Measurements from ENCODE around the gene TNFRSF4.

The TNFRSF4 gene

GRCh38 chr1:1168451-1169411, 45.2 kb downstream of the TNFRSF4 start:
- no peak overlapping the region for H3K4me3 ChIP-seq (ENCODE audit: low read depth, low read length, poor library complexity, severe bottlenecking)

GRCh38 chr1:1167841-1168450, 46.0 kb downstream of the TNFRSF4 start:
- Histone ChIP-seq H3K9me2 (ENCODE audit: low read depth, low read length) (no peaks in the 10 kb centered on the region), H3K4me3 (ENCODE audit: low read depth, low read length, poor library complexity, severe bottlenecking) (no peak overlapping the region), H2AFZ (ENCODE audit: low read length) (no peak overlapping the region), H3K79me2 (ENCODE audit: insufficient read depth, low read length) (no peaks in the 10 kb centered on the region), H3K9ac (ENCODE audit: low read length) (no peak overlapping the region), H3K27ac (ENCODE audit: low read depth, low read length, poor library complexity, severe bottlenecking) (no peak overlapping the region), H4K20me1 (ENCODE audit: insufficient read depth, low read length) (no peaks in the 10 kb centered on the region), H3F3A (ENCODE audit: insufficient read depth, low read length) (no peaks in the 10 kb centered on the region), H3K36me3 (ENCODE audit: insufficient read depth, low read length) (no peaks in the 10 kb centered on the region), H3K9me3 (ENCODE audit: low read length) (no peaks in the 10 kb centered on the region), H3K4me2 (ENCODE audit: low read length) (no peak overlapping the region), H3K4me1 (ENCODE audit: insufficient read depth, low read length, severe bottlenecking) (no peaks in the 10 kb centered on the region), H3K27me3 (ENCODE audit: insufficient read depth, low read length) (peaks cover 5% of the 10 kb centered on the region)
- TF ChIP-seq, protein P1, sequence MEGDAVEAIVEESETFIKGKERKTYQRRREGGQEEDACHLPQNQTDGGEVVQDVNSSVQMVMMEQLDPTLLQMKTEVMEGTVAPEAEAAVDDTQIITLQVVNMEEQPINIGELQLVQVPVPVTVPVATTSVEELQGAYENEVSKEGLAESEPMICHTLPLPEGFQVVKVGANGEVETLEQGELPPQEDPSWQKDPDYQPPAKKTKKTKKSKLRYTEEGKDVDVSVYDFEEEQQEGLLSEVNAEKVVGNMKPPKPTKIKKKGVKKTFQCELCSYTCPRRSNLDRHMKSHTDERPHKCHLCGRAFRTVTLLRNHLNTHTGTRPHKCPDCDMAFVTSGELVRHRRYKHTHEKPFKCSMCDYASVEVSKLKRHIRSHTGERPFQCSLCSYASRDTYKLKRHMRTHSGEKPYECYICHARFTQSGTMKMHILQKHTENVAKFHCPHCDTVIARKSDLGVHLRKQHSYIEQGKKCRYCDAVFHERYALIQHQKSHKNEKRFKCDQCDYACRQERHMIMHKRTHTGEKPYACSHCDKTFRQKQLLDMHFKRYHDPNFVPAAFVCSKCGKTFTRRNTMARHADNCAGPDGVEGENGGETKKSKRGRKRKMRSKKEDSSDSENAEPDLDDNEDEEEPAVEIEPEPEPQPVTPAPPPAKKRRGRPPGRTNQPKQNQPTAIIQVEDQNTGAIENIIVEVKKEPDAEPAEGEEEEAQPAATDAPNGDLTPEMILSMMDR (IDR thresholded peaks at IDR 0.05; ENCODE audit: low read length), result no peak
- no peak for TF ChIP-seq EZH2 (IDR thresholded peaks at IDR 0.05; ENCODE audit: borderline replicate concordance, low read length)

More at GRCh38 chr1:1168451-1169411, 45.2 kb downstream of the TNFRSF4 start:
- Histone ChIP-seq H3K4me2 (ENCODE audit: low read length) (no peak overlapping the region), H3K27ac (ENCODE audit: low read depth, low read length, poor library complexity, severe bottlenecking) (no peak overlapping the region), H3K79me2 (ENCODE audit: insufficient read depth, low read length) (no peaks in the 10 kb centered on the region), H4K20me1 (ENCODE audit: insufficient read depth, low read length) (no peaks in the 10 kb centered on the region), H3K9me3 (ENCODE audit: low read length) (no peaks in the 10 kb centered on the region), H3K4me1 (ENCODE audit: insufficient read depth, low read length, severe bottlenecking) (no peaks in the 10 kb centered on the region), H3F3A (ENCODE audit: insufficient read depth, low read length) (no peaks in the 10 kb centered on the region), H3K36me3 (ENCODE audit: insufficient read depth, low read length) (no peaks in the 10 kb centered on the region), H3K27me3 (ENCODE audit: insufficient read depth, low read length) (peaks cover 5% of the 10 kb centered on the region), H3K9ac (ENCODE audit: low read length) (no peak overlapping the region), H2AFZ (ENCODE audit: low read length) (no peak overlapping the region), H3K9me2 (ENCODE audit: low read depth, low read length) (no peaks in the 10 kb centered on the region)
- TF ChIP-seq, protein P1 (IDR thresholded peaks at IDR 0.05; ENCODE audit: low read length), result no peak
- TF ChIP-seq EZH2 (IDR thresholded peaks at IDR 0.05; ENCODE audit: borderline replicate concordance, low read length), result no peak

- Histone ChIP-seq H3K9ac (ENCODE audit: low read length) (no peak overlapping the region), H3K36me3 (ENCODE audit: insufficient read depth, low read length) (no peaks in the 10 kb centered on the region), H3K4me1 (ENCODE audit: insufficient read depth, low read length, severe bottlenecking) (no peaks in the 10 kb centered on the region), H2AFZ (ENCODE audit: low read length) (no peak overlapping the region), H4K20me1 (ENCODE audit: insufficient read depth, low read length) (no peaks in the 10 kb centered on the region), H3K27ac (ENCODE audit: low read depth, low read length, poor library complexity, severe bottlenecking) (no peak overlapping the region), H3F3A (ENCODE audit: insufficient read depth, low read length) (no peaks in the 10 kb centered on the region), H3K27me3 (ENCODE audit: insufficient read depth, low read length) (peaks cover 5% of the 10 kb centered on the region), H3K9me3 (ENCODE audit: low read length) (no peaks in the 10 kb centered on the region), H3K79me2 (ENCODE audit: insufficient read depth, low read length) (no peaks in the 10 kb centered on the region), H3K4me2 (ENCODE audit: low read length) (no peak overlapping the region), H3K9me2 (ENCODE audit: low read depth, low read length) (no peaks in the 10 kb centered on the region), H3K4me3 (ENCODE audit: low read depth, low read length, poor library complexity, severe bottlenecking) (no peak overlapping the region)
- no peak for TF ChIP-seq EZH2 (IDR thresholded peaks at IDR 0.05; ENCODE audit: borderline replicate concordance, low read length)
- TF ChIP-seq, protein P1 (IDR thresholded peaks at IDR 0.05; ENCODE audit: low read length), result no peak
Observed at GRCh38 chr1:1167398-1167821, 46.5 kb downstream of the TNFRSF4 start.

Measured in OCI-LY1 (cell line).